NCI-H748 (cell line): ENCODE measurements around the gene LRRTM3.
A peak's percentile ranks its signal among the peaks of the same experiment; 100 is the strongest.

Source experiments
- DNase-seq: peaks from one replicate; lab custom pipeline; 2025; ENCODE audit not compliant: unreplicated experiment; lab: John Stamatoyannopoulos, UW

LRRTM3 gene

DNA sequence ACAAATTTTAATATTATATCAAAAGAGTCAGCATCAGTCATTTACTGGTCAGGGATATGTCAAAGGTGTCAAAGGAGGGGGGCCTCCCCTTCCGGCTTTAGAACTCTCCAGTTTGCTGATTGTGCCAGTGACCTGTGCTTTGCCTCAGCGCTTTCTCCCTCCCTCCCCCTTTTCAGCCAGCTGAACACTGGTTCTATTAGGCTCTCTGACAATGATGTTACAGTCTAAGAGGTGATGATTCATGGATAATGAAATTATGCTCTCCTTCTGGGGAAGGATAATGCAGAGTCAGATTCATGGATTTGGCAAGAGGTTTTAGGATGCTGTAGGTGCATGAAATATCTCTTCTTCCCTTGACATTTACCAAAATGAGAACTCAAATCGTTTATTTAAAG lies 6.1 kb downstream of the LRRTM3 start:
- DNase-seq = no peak

DNA sequence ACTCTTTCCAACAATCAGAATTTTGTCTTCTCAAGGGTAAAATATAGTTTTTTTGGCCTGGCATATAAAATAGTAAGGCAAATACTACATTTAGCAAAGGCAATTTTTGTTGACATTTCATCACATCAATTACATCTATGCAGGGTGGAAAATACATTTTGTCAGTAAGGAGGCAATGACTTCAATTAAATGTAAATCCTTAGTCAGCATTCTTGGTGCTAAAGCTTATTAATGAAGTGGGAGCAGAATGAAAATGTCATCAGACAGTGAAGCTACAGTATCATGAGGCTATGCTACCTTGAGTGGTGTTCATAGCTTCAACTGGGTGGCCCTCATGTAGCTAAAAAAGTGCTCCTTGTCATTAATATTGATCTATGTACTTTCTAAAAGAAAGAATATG lies 8.9 kb downstream of the LRRTM3 start:
- no peak for DNase-seq

DNA sequence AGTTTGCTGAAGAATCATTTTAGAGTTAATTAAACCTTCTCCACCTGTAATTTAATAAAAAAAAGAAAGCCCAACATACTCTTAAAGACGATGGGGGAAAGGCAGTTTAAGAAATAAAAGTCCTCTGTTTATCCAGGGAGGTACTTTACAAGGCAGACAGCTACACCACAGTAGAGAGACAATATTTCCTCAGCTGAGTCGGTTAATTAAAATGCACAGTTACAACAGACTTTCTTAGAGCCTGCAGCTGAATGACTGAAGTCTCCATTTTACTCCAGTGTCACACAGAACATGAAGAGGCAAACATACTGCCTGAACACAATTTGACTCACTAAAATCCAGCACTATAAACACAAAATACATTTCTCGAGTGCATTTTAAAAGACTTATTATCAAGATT lies 15.1 kb downstream of the LRRTM3 start:
- DNase-seq = no peak

DNA sequence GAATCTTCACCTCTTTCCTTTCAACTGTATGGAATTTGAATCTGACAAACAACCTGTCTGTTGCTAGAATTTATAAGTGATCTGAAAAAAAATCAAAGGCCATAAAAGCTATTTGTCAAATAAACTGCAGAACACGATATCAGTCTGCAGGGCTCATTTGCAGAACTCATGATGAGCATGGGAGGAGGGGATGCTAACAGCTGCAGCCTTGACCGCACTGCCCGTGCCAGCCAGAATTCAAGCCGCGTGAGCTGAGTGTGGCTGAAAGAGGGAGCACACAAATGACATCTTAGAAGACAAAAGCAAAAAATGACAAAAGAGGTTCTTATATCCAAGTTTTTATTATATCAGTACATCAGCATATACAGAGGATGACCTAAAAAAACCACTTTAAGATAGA lies 15.7 kb downstream of the LRRTM3 start:
- DNase-seq = peak; percentile 39

DNA sequence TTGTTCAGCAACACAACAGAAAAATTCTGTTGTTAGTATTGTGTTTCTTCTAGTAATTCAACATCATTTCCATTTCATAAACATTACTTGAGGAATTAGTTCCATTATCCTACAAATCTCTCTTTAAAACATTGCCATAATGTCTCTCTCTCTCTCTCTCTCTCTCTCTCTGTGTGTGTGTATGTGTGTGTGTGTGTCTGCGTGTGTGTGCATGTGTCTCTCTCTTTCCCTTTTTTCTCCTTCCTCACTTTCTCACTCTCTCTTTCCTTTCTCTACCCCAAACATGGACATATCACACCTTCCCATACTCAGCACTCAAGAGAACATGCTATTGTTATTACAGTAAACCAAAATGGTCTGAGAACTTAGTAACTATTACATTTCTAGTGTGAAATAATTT lies 16.6 kb downstream of the LRRTM3 start:
- no peak for DNase-seq

DNA sequence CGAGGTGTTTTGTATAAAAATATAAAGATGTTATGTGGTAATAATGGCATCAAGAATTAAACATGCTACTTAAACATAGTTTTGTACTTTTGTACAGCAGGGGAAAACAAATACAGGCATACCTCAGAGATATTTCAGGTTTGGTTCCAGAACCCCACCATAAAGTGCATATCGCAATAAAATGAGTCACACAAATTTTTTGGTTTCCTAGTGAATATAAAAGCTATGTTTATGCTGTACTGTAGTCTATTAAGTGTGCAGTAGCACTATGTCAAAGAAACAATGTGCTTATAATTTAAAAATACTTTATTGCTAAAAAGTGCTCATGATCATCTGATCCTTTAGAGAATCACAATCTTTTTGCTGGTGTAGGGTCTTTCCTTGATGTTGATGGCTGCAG lies 17.8 kb downstream of the LRRTM3 start:
- DNase-seq = no peak

DNA sequence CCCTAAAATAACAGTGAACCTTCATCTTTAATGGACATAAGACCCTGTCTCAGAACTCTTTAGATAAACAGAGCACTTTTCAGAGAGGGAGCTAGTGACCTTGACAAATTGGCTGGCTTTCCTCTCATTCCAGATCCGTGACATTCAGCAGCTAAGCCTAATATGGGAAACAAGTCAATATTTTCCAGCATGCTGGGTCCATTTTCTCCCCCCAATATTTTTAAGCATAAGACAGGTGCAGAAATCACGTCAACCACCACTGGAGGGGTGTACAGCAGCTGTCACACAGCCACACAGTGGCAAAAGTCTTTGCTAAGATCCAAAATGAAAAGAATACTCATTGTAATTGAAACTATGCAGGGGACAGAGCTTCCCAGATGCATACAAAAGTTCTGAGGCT lies 26.1 kb downstream of the LRRTM3 start:
- no peak for DNase-seq

DNA sequence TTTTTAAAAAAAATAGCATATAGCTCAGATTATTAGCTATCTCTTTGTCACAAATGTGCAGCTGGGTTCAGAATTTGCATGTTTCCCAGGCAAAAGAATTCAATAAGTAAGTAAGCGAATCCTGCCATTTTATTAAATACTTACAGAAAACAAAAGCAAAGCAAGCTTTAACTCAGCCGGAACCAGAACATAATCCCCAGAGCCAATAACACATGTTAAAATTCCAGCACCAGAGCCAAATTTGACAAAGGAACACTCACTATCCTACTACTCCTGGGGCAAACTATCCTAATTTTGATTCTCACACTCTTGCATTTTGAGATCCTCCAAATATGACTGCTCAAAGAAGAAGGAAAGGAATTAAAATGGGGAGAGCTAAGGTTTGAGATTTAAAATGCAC lies 32.6 kb downstream of the LRRTM3 start:
- no peak for DNase-seq

DNA sequence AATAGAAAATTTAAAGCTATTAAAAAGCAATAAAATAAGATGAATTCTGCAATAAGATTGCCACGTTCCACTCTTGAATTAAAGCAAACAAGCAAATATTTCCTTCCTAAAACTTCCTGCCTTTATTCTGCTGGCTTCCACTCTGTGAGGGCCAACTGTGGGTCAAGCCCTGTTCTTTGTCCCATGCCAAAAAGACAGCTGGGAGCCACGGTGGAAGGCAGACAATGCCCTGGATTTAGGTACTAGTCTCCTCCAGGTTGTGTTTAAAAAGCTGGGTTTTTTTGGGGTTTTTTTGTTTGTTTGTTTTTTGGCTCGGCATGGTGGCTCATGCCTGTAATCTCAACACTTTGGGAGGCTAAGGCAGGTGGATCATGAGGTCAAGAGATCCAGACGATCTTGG lies 39.1 kb downstream of the LRRTM3 start:
- DNase-seq = no peak

DNA sequence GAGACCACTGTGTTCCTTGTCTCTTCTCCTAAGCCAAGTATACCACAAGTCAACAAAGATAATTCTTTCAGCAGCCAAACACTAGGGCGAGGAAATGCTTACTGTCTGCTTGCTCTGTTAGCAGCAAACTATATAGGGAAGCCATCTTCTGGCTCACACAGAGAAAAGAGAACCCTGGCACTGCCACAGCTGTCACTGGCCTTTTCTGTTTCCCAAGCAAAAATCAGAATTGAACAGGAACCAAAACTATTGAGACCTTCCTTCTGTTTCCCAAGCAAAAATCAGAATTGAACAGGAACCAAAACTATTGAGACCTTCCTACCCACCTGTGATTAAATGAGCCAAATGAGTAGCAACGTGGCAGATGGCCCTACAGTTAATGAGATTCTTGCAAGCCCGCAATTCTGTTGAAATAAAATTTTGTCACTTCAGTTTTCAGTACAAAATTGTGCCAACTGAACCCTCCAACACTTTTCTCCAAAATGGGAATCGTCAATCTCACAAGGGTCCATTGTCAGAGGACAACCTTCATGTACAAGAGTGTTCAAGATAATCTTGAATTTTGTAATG lies 54.5 kb downstream of the LRRTM3 start:
- no peak for DNase-seq

DNA sequence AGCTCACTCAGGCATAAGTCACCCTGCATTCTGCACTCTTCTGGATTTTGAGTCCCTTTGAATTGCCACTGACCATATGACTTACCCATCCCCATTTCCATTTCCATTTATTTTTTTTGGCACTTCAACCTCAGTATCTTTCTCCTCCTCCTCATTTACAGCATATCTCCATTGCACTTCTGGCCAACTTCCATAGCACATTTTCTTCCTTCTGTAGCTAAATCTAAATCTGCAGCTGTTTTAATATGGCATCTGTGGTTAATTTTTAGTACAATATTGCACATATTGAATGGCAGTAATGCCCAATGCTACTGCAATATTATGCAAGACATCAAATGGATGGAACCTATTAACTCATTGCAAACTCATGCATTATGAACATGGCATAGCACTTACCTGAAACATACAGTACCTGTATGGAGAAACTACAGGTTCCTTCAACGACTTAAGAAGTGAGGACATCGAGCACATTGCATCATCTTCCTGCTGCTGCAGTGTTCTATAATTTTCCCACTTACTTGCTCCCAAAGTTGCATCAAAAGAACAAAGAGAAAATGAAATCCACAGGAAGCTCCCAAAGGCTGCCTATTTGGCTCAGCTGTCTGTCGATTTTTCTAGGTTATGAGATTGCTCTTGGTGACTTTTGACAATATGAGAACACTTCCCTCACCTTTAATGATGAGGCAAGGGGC lies 55.7 kb downstream of the LRRTM3 start:
- no peak for DNase-seq

DNA sequence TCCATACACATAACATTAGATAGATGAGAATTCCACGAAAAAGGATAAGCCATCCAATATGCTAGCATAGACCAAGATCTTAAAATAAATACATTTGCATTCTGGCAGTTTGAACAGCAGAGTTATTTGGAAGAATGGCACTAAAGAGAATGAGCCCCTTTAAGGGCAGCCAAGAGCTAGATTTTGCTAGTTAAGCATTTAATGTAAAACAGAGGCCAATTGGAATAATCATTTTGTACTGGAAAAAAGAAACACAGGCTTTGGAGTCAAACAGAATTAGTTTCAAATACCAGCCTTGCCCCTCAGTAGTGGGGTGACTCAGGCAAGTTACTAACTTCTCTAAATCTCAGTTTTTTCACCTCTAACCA lies 56.2 kb downstream of the LRRTM3 start:
- no peak for DNase-seq

DNA sequence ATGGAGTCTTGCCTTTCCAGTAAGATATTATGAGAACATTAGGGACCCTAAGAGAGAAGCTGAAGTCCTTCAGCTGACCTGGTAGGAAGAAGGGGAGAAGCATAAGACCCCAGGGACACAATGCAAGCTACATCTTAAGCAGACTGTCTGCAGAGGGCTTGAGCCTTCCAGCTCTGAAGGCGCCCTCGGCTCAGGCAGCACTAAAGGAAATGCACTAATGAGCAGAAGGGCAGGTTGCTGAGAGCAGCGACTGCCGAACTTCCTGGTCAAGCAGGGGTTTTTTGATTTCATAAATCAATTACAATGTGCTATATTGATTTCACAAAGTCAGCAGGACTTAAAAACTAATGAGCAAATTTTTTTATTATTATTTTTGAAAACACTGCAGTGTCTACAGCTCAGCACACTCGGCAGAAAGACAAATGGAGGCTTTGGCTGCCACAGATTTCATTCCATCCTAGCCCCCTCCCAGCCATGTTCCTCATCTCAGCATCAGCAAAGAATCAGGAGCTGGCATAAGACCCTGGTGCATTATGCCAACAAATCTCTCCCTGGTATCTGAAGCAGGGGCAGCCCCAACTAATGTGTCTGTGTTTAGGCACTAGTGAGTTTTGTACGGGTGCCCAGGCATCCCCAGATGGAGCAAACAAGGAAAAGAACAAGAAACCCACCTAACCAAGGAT lies 57.1 kb downstream of the LRRTM3 start:
- peak; percentile 60 for DNase-seq

DNA sequence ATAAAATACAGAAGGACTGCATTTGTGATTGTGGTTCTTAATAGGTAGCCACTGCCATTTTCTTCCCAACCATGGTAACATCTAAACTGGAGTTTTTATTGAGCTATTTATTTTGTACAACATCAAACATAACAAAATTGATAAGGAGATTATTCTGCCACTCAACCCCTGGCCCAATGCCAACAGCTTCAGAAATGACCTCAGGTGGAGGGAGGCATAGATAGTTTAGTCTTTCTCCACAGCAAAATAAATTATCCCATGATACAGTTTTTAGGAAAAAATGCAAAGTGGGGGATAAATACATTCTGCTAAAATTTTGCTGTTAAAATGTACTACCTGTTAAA lies 57.6 kb downstream of the LRRTM3 start:
- DNase-seq = peak; percentile 67

DNA sequence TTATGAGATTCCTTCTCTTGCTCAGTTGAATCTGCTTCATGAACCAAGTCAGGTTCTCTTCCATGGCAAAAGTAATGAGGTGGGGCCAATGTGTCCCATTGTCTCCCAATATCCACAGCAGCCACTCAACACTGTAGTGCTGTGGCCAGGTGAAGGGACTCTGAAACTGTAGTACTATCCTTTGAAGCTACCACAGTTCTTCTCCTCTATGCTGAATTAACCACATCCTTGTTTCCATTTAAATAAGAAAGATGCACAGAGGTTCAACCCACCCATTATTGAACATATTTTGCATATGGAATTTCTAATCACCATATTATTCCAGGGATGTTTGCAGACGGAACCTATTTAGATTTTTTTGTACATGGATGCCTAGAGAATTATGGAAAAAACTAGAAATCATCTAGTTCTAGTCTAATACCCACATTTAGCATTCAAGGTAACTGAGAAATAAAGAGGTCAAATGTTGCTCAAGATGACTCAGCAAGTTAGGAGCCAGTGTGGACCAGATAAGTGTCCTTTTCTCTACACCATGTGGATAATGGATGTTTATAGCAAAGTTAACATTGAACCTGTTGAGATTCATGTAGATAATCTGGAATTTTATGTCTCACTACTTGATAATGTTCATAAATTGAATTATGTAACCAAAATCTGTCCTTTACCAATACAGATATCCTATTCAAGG lies 64.5 kb downstream of the LRRTM3 start:
- DNase-seq = no peak

DNA sequence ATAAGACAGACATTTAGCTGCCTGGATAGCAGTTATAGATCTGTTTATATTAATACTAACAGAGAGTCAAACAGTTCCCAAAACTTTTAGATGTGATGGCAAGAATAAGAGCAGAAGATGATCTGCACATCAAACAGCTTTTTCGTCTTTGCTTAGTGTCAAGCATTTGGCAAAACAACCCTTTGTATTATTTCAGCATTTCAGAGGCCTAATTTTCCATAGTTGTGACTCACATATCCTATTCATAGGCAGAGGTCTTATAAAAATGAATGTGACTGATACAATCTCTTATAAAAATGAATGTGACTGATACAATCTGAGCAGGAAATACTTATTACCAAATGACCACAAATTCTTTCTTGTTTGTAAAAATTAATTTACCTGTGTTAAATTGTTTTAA lies 71.2 kb downstream of the LRRTM3 start:
- DNase-seq = no peak

DNA sequence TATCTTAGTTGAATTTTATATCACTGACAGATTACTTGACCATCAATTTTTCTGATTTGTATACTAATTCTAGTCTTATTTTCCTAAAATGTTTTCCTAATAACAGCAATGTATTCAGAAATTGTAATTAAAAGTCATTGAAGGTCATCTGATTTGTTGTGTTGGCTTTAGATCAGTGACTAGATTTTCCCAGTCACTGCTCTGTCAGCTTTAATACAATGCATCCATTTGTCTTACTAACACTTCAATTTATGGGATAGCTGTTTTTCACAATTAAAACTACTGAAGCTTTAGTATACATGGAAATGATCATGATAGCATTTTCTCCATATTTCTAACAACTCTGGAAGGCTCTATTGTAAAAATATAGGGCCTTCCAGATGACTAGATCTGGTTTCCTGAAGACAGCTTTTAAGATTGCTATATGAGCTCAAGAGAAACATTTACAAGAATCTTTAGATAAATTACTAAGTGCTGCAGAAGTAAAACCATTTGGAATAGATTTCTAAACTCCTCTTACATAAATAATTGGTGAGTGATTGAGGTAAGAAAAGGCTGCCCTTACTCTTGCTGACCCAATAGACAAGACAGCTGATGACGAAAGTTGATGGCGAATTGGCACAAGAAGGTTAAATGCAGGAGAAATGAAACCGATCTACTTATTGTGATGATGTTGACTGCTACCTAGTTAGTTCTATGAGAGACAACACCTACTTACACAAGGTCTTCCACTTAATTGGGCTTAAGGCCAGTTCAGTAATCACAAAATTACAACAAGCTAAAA lies 74.1 kb downstream of the LRRTM3 start:
- no peak for DNase-seq

DNA sequence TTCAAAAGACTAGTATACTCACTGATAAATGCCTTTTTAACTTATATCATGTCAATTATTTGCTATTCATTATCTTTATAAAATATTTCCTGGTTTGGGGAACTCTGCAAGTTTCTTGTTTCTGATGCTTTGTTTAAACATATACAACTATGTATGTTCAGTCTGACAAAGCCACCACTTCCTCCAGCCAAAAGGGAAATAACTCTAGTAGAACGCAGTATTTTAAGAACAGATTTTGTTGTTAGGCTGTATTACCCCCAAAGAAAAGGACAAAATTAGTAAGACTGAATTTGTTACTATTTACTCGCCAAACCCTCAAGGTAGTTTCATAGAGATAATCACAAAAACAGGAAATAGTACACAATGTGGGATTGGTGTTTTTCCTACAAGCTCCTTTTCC lies 78.9 kb downstream of the LRRTM3 start:
- DNase-seq = no peak

DNA sequence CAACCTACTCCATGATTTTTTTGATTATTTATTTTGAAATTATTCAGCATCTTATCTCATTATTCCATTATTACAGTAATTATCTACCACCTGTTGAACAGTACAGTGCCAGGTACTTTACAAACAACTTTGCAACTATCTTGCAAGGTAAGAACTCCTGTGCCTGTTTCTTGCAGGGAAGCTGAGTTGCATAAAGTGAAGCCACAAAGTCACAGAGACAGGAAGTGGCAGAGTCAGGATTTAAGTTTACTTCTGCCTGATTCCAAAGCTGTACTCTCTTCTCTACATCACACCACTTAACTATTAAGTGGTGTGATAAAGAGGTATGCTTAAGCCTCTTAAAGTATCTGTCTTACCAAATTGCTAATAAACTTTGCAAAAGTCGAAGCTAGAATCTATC lies 80.1 kb downstream of the LRRTM3 start:
- no peak for DNase-seq

DNA sequence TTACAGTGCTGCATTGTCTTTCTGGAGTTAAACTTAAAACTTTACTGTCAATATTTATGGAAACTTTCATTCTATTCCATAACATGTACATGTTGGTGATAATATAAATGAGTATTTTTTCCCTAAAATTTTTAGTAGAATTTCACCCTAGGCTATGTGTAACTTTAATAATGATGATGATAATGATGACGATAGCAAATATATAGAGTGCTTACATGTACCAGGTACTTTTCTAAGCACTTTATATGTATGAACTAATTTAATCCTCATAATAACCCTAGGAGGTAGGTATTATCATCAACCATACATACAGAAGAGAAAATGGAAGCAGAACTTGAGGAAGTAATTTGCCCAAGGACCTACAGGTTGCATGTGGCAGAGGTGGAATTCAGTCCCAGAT lies 85.6 kb downstream of the LRRTM3 start:
- DNase-seq = no peak

DNA sequence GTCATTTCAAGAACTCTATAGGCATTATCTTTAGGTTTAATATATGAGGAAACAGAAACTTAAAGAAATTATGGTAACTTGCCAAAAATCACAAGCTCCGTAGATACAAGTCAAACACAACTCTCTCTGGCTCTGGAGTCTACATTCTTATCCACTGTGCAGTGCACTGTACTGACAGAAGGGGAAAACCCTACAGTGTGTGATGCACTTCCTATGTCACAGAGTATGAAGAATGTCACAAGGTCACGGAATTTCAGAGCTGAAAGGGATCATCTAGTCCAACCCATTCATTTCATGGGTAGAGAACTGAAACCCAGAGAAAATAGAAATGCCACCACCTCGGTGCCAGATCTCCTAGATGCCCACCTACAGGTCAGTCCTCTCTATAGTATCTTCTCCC lies 86.1 kb downstream of the LRRTM3 start:
- DNase-seq = no peak

DNA sequence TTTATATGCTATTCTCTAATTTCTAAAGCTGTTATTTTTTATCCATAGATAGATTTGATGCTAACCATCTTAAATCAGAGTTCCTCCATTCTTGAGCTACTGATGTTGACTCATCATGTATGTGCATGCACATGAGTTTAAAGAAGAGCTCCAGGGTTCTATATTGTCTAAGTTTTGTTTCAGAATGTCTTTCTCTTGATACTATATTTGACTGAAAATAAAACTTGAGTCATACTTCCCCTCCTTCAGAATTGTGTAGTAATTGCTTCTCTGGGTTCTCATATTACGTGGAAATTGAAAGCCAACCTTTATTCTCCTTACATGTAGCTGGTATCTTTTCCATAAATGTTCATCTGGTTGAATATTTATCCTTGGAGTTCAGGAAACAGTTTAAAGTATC lies 89.4 kb downstream of the LRRTM3 start:
- DNase-seq = no peak
